Calu3 (cell line): Measurements from ENCODE around the gene A1BG. TPM values are rescaled to one million over a fixed set of nuclear protein-coding genes. Genes with fewer than 3 reads are reported as not detected.
A peak's percentile ranks its signal among the peaks of the same experiment; 100 is the strongest.

Experiments used
- BruUV-seq: library from RNA; stranded (reverse); fragments of 400-500 nt; replicated peaks from 2 replicates; lab custom pipeline; 2021; lab: Mats Ljungman, UMichigan
- CTCF ChIA-PET: fragments of 300-600 bp; sonication (Branson Sonifier 250); formaldehyde crosslinking; loops from one replicate; lab custom pipeline; 2022; ENCODE audit warnings: antibody characterized with exemption; lab: Charles Lee
- DNase-seq: peaks from one replicate; pipeline ENCODE4 v3.0.0; 2022
- H3K27ac Mint-ChIP-seq: one replicate; pipeline ENCODE4 v1.8.0; 2022; ENCODE audit warnings: mixed read lengths; ENCODE audit not compliant: unreplicated experiment
- H3K27me3 Mint-ChIP-seq: one replicate; pipeline ENCODE4 v1.8.0; 2022; ENCODE audit warnings: mixed read lengths; ENCODE audit not compliant: unreplicated experiment
- H3K36me3 Mint-ChIP-seq: one replicate; pipeline ENCODE4 v1.8.0; 2022; ENCODE audit warnings: mild to moderate bottlenecking, moderate library complexity, mixed read lengths; ENCODE audit not compliant: insufficient read depth, unreplicated experiment
- H3K4me1 Mint-ChIP-seq: one replicate; pipeline ENCODE4 v1.8.0; 2022; ENCODE audit warnings: mild to moderate bottlenecking, low read depth, mixed read lengths; ENCODE audit not compliant: unreplicated experiment
- H3K4me3 Mint-ChIP-seq: one replicate; pipeline ENCODE4 v1.8.0; 2022; ENCODE audit warnings: mild to moderate bottlenecking, low read depth, moderate library complexity, mixed read lengths; ENCODE audit not compliant: unreplicated experiment
- H3K9me3 Mint-ChIP-seq: one replicate; pipeline ENCODE4 v1.8.0; 2022; ENCODE audit warnings: low read depth, mixed read lengths; ENCODE audit not compliant: unreplicated experiment
- CTCF ChIP-seq: fragments of 200-600 bp; IDR thresholded peaks from one replicate; pipeline ENCODE4 v1.8.0; 2022; ENCODE audit warnings: antibody characterized with exemption; ENCODE audit not compliant: unreplicated experiment
- intact Hi-C: fragments of 100-400 bp; cut with micrococcal nuclease; formaldehyde crosslinking; loops from one replicate; pipeline ENCODE4 v1.10.0; 2022; ENCODE audit not compliant: unreplicated experiment
- total RNA-seq: library from RNA; stranded (reverse); gene quantifications from 2 replicates; pipeline ENCODE4 v1.2.3, GENCODE V29; 2022

A1BG gene
- total RNA-seq, 1 experiment from 2014 or later, result not detected

GRCh38 chr19:58397533-58398037 is 44.3 kb upstream of the A1BG start:
- no peak for TF ChIP-seq CTCF
- no TSS peak for BruUV-seq
- Mint-ChIP-seq H3K27ac (no peak overlapping the region), H3K27me3 (peaks cover 13% of the 10 kb centered on the region), H3K36me3 (peaks cover 74% of the 10 kb centered on the region), H3K4me1 (peaks cover 48% of the 10 kb centered on the region), H3K4me3 (peak overlapping the region; percentile 19), H3K9me3 (no peaks in the 10 kb centered on the region)
- intact Hi-C loops, result no loop called here
- CTCF ChIA-PET, result no interaction called here
- no peak for DNase-seq

- CTCF ChIA-PET, result no interaction called here
- no peak for TF ChIP-seq CTCF
- no TSS peak for BruUV-seq
- intact Hi-C loops, result no loop called here
- Mint-ChIP-seq H3K27ac (peak overlapping the region; percentile 93), H3K9me3 (no peaks in the 10 kb centered on the region), H3K36me3 (peaks cover 73% of the 10 kb centered on the region), H3K27me3 (peaks cover 13% of the 10 kb centered on the region), H3K4me3 (peak overlapping the region; percentile 62), H3K4me1 (peaks cover 48% of the 10 kb centered on the region)
- DNase-seq, result no peak
Observed at GRCh38 chr19:58396691-58397532, 43.6 kb upstream of the A1BG start.

GRCh38 chr19:58395979-58396627 is 42.8 kb upstream of the A1BG start:
- CTCF ChIA-PET, result no interaction called here
- Mint-ChIP-seq H3K27ac (peak overlapping the region; percentile 93), H3K4me1 (peaks cover 44% of the 10 kb centered on the region), H3K27me3 (peaks cover 13% of the 10 kb centered on the region), H3K9me3 (no peaks in the 10 kb centered on the region), H3K36me3 (peaks cover 74% of the 10 kb centered on the region), H3K4me3 (peak overlapping the region; percentile 62)
- DNase-seq, result no peak
- intact Hi-C loops, result no loop called here
- no TSS peak for BruUV-seq
- no peak for TF ChIP-seq CTCF

GRCh38 chr19:58395220-58395978 is 42.1 kb upstream of the A1BG start, which contains the start of gene RNF225:
RNF225 (plus strand) TSS chr19:58395656; CDS start chr19:58396090, 434 bp downstream.
- CTCF ChIA-PET, result no interaction called here
- H3K4me3 Mint-ChIP-seq, result peak within 1 kb of the TSS; percentile 62
- H3K27ac Mint-ChIP-seq, result peak within 1 kb of the TSS; percentile 93
- peaks cover 37% of the 10 kb centered on the region for H3K4me1 Mint-ChIP-seq
- no peaks in the 10 kb centered on the region for H3K9me3 Mint-ChIP-seq
- peak; percentile 92 for DNase-seq
- TF ChIP-seq CTCF, result no peak
- peaks cover 13% of the 10 kb centered on the region for H3K27me3 Mint-ChIP-seq
- BruUV-seq, result no TSS peak
- intact Hi-C loops, result no loop called here
- H3K36me3 Mint-ChIP-seq, result peaks cover 75% of the 10 kb centered on the region
